Smooth muscle cell (in vitro differentiated cells): ENCODE results near the gene NDUFB3. TPM values are rescaled to one million over a fixed set of nuclear protein-coding genes. Genes with fewer than 3 reads are reported as not detected.

Experiments used
- DNase-seq: peaks from one replicate; lab custom pipeline; 2025; ENCODE audit not compliant: unreplicated experiment; lab: John Stamatoyannopoulos, UW
- H2AFZ ChIP-seq: fragments of 200-600 bp; sonication (generic); 2 replicates; pipeline ENCODE4 v1.6.0; 2016; ENCODE audit warnings: antibody characterized with exemption, low read depth, mild to moderate bottlenecking
- H3F3A ChIP-seq: fragments of 200-600 bp; sonication (generic); 2 replicates; pipeline ENCODE4 v1.6.0; 2017; ENCODE audit warnings: antibody characterized with exemption, low read depth
- H3K27ac ChIP-seq: fragments of 200-600 bp; sonication (generic); 2 replicates; pipeline ENCODE4 v1.5.1; 2016; ENCODE audit warnings: low read depth, mild to moderate bottlenecking
- H3K27me3 ChIP-seq: fragments of 200-600 bp; sonication (generic); 2 replicates; pipeline ENCODE4 v1.6.1; 2016; ENCODE audit warnings: low read depth, mild to moderate bottlenecking
- H3K36me3 ChIP-seq: fragments of 200-600 bp; sonication (generic); 2 replicates; pipeline ENCODE4 v1.5.1; 2016; ENCODE audit warnings: low read depth
- H3K4me1 ChIP-seq: fragments of 200-600 bp; sonication (generic); 2 replicates; pipeline ENCODE4 v1.5.1; 2016; ENCODE audit warnings: low read depth
- H3K4me2 ChIP-seq: fragments of 200-600 bp; sonication (generic); 2 replicates; pipeline ENCODE4 v1.6.0; 2016; ENCODE audit warnings: mild to moderate bottlenecking
- H3K4me3 ChIP-seq: fragments of 200-600 bp; sonication (generic); 2 replicates; pipeline ENCODE4 v1.5.1; 2016; ENCODE audit warnings: mild to moderate bottlenecking
- H3K79me2 ChIP-seq: fragments of 200-600 bp; sonication (generic); 2 replicates; pipeline ENCODE4 v1.6.0; 2016; ENCODE audit warnings: low read depth, mild to moderate bottlenecking
- H3K9ac ChIP-seq: fragments of 200-600 bp; sonication (generic); 2 replicates; pipeline ENCODE4 v1.6.0; 2016; ENCODE audit warnings: low read depth
- H3K9me3 ChIP-seq: fragments of 200-600 bp; sonication (generic); replicated peaks from 2 replicates; pipeline ENCODE4 v1.5.1; 2016; ENCODE audit warnings: low read depth
- H4K20me1 ChIP-seq: fragments of 200-600 bp; sonication (generic); 2 replicates; pipeline ENCODE4 v1.6.0; 2016; ENCODE audit warnings: low read depth
- WGBS: methylation state at CpG from one replicate; pipeline ENCODE4 v1.1.7; 2016; ENCODE audit warnings: low lambda C conversion rate; 5-methylcytosine and 5-hydroxymethylcytosine counted together
- polyA plus RNA-seq: library from polyadenylated mRNA; unstranded; fragments of >200 nt; fragmentation: Nextera tagmentation; extraction: Ambion mirVana; gene quantifications from 2 replicates; pipeline ENCODE4 v1.2.1, GENCODE V29; 2016
- small RNA-seq: library from RNA; depleted of rRNA; stranded (forward); fragments of <200 nt; gene quantifications from one replicate; pipeline ENCODE3, GENCODE V24; 2014
- total RNA-seq: library from RNA; depleted of rRNA; stranded (reverse); fragments of >200 nt; gene quantifications from 2 replicates; pipeline ENCODE4 v1.2.3, GENCODE V29; 2014
- TF ChIP-seq, protein P1 (sequence below): fragments of 200-600 bp; sonication (generic); IDR thresholded peaks from 2 replicates; pipeline ENCODE4 v1.5.1; 2017; ENCODE audit warnings: borderline replicate concordance, mild to moderate bottlenecking, antibody characterized with exemption; ENCODE audit not compliant: insufficient read depth, poor library complexity, severe bottlenecking

The NDUFB3 gene
- total and polyA plus RNA-seq, 2 experiments from 2014 or later = 88.6 to 216 TPM

DNA sequence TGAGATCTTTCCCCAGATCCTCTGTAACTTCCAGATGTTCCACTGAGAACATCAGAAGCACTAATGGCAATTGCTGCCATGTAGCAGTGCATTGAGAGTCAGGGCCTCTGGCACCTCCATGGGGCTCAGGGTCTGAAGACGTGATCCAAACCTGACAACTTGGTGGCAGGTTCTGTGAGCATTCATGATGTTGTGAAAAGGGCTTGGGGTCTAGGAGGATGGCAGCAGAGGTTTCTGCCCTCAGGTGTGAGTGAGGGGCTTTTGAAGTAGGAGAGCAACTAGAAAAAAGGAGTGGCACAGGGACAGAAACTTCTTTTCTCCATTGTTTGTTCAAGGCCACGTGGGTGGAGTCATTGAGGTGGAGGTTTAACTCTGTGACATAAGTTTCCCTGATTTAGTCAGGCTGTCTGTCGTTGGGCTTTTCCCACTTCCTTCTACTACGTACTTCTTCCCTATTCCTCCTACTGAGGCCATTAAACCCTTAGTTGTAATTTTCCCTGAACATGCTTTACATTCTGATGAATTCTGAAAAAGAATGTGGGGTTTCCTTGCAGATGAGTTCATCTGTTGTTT, 57.2 kb downstream of the NDUFB3 start:
- 32% methylated on average over 4 of the region's 4 CpGs for WGBS

DNA sequence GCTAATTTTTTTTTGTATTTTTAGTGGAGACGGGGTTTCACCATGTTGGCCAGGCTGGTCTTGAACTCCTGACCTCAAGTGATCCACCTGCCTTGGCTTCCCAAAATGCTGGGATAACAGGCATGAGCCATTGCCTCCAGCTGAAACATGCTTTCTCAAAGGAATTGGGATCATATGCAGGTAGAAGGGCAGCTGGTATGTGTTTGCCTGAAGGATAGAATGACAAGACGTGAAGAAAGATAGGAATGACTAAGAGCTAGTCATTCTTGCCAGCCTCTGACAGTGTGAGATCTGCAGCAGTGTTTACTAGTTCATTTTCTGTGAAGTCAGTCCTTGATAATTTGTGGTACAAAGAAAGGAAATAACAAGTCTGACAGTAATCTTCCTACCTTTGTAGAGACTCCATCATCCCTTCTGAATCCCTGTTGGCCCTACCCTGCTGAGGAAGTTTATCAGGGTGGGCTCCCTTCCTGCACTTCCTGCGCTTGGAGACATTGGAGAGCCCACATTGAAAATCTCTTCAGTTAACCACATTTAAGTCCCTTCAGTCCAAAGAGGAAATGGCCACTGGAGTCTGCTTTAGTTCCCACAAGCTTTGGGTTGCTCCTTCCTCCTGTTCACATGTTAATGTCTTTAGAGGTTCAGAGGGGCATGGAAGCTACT, 58.9 kb downstream of the NDUFB3 start:
- no peak overlapping the region for H3K4me3 ChIP-seq
- WGBS = 42% methylated on average over 3 of the region's 3 CpGs
- H3K9ac ChIP-seq = peak overlapping the region; percentile 38

More for the DNA sequence above, 57.2 kb downstream of the NDUFB3 start:
- Histone ChIP-seq H3K79me2 (peaks cover 24% of the 10 kb centered on the region), H3K4me3 (no peak overlapping the region), H3F3A (peaks cover 14% of the 10 kb centered on the region), H3K36me3 (no peaks in the 10 kb centered on the region), H2AFZ (no peak overlapping the region), H3K9me3 (no peaks in the 10 kb centered on the region), H3K27me3 (no peaks in the 10 kb centered on the region), H3K4me2 (peak overlapping the region; percentile 63), H3K9ac (peak overlapping the region; percentile 59), H4K20me1 (no peaks in the 10 kb centered on the region), H3K4me1 (peaks cover 20% of the 10 kb centered on the region), H3K27ac (peak overlapping the region; percentile 91)
- TF ChIP-seq, protein P1, sequence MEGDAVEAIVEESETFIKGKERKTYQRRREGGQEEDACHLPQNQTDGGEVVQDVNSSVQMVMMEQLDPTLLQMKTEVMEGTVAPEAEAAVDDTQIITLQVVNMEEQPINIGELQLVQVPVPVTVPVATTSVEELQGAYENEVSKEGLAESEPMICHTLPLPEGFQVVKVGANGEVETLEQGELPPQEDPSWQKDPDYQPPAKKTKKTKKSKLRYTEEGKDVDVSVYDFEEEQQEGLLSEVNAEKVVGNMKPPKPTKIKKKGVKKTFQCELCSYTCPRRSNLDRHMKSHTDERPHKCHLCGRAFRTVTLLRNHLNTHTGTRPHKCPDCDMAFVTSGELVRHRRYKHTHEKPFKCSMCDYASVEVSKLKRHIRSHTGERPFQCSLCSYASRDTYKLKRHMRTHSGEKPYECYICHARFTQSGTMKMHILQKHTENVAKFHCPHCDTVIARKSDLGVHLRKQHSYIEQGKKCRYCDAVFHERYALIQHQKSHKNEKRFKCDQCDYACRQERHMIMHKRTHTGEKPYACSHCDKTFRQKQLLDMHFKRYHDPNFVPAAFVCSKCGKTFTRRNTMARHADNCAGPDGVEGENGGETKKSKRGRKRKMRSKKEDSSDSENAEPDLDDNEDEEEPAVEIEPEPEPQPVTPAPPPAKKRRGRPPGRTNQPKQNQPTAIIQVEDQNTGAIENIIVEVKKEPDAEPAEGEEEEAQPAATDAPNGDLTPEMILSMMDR = no peak
- no peak for DNase-seq

DNA sequence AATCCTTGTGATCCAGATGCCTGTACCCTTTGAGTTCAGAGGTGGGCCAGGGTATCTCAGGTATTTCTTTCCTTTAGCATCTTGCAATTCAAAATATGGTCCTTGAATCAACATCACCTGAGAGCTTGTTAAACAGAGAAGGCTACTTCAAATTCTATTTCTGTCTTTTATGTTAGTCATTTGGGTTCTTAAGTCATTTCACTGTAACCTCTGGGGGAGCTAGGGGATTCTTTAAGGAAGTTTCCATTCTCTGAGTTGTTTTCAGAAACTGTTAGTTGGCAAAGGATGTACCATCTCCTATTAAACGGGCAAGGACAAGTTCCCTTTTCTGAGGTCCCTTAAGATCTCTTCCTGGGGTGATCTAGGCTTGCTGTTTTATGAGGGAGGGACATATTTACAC, 60.7 kb downstream of the NDUFB3 start:
- TF ChIP-seq, protein P1 = no peak
- Histone ChIP-seq H3K4me1 (peaks cover 14% of the 10 kb centered on the region), H3K27me3 (no peaks in the 10 kb centered on the region), H3K36me3 (no peaks in the 10 kb centered on the region), H3K79me2 (peaks cover 21% of the 10 kb centered on the region), H3K4me3 (no peak overlapping the region), H4K20me1 (no peaks in the 10 kb centered on the region), H2AFZ (no peak overlapping the region), H3K27ac (no peak overlapping the region), H3F3A (peaks cover 14% of the 10 kb centered on the region), H3K4me2 (no peak overlapping the region), H3K9ac (no peak overlapping the region), H3K9me3 (no peaks in the 10 kb centered on the region)
- DNase-seq = no peak
- WGBS = 87% methylated on average over 1 of the region's 1 CpG

More for the DNA sequence above, 58.9 kb downstream of the NDUFB3 start:
- Histone ChIP-seq H3F3A (peaks cover 14% of the 10 kb centered on the region), H3K4me1 (peaks cover 20% of the 10 kb centered on the region), H3K9me3 (no peaks in the 10 kb centered on the region), H4K20me1 (no peaks in the 10 kb centered on the region), H2AFZ (no peak overlapping the region), H3K79me2 (peaks cover 28% of the 10 kb centered on the region), H3K36me3 (no peaks in the 10 kb centered on the region), H3K27ac (peak overlapping the region; percentile 91), H3K4me2 (peak overlapping the region; percentile 64), H3K27me3 (no peaks in the 10 kb centered on the region)
- TF ChIP-seq, protein P1 = no peak
- DNase-seq = no peak

Small RNA genes within 50 kb of the gene (small RNA-seq; reads per million reads assigned to genes)
- not detected for gene RNU6-1206P

Other genes with a start within 250 kb of the NDUFB3 start
- gene CLK1, start 207.3 kb upstream of the NDUFB3 start, total RNA-seq = 87.8 and 106 TPM in 2 replicates
- 25.7 and 32.4 TPM in 2 replicates for gene CLK1, start 207.3 kb upstream of the NDUFB3 start, polyA plus RNA-seq
- gene PPIL3, start 182.9 kb upstream of the NDUFB3 start, total RNA-seq = 62.8 and 70.1 TPM in 2 replicates
- gene PPIL3, start 182.9 kb upstream of the NDUFB3 start, polyA plus RNA-seq = 42.5 and 44.2 TPM in 2 replicates
- 28.8 and 39.7 TPM in 2 replicates for gene NIF3L1, start 182.6 kb upstream of the NDUFB3 start, total RNA-seq
- 22.3 and 24.0 TPM in 2 replicates for gene NIF3L1, start 182.6 kb upstream of the NDUFB3 start, polyA plus RNA-seq
- gene ORC2, start 108.3 kb upstream of the NDUFB3 start, total RNA-seq = 11.5 and 16.0 TPM in 2 replicates
- gene ORC2, start 108.3 kb upstream of the NDUFB3 start, polyA plus RNA-seq = 7.1 and 8.3 TPM in 2 replicates
- gene HYCC2, start 330 bp upstream of the NDUFB3 start, total RNA-seq = 15.1 and 17.9 TPM in 2 replicates
- gene HYCC2, start 330 bp upstream of the NDUFB3 start, polyA plus RNA-seq = 3.6 and 6.3 TPM in 2 replicates
- gene CFLAR, start 44.2 kb downstream of the NDUFB3 start, total RNA-seq = 27.1 and 42.5 TPM in 2 replicates
- gene CFLAR, start 44.2 kb downstream of the NDUFB3 start, polyA plus RNA-seq = 16.0 and 24.0 TPM in 2 replicates
- gene CASP10, start 111.1 kb downstream of the NDUFB3 start, total RNA-seq = 0.36 and 0.90 TPM in 2 replicates
- 0.86 and 1.1 TPM in 2 replicates for gene CASP10, start 111.1 kb downstream of the NDUFB3 start, polyA plus RNA-seq
- 6.6 and 12.9 TPM in 2 replicates for gene CASP8, start 188.5 kb downstream of the NDUFB3 start, total RNA-seq
- 5.3 and 5.7 TPM in 2 replicates for gene CASP8, start 188.5 kb downstream of the NDUFB3 start, polyA plus RNA-seq